SHP77 (cell line): ENCODE data around the gene AGER.
"Not testable (repeated sequence)": the region's sequence is repeated elsewhere in the genome, so short reads cannot be mapped to it uniquely, and the experiment has no call there.

Experiments
- DNase-seq, 2 experiments: peaks; one replicate each; lab custom pipeline; 2025; lab: John Stamatoyannopoulos, UW

AGER gene

DNA sequence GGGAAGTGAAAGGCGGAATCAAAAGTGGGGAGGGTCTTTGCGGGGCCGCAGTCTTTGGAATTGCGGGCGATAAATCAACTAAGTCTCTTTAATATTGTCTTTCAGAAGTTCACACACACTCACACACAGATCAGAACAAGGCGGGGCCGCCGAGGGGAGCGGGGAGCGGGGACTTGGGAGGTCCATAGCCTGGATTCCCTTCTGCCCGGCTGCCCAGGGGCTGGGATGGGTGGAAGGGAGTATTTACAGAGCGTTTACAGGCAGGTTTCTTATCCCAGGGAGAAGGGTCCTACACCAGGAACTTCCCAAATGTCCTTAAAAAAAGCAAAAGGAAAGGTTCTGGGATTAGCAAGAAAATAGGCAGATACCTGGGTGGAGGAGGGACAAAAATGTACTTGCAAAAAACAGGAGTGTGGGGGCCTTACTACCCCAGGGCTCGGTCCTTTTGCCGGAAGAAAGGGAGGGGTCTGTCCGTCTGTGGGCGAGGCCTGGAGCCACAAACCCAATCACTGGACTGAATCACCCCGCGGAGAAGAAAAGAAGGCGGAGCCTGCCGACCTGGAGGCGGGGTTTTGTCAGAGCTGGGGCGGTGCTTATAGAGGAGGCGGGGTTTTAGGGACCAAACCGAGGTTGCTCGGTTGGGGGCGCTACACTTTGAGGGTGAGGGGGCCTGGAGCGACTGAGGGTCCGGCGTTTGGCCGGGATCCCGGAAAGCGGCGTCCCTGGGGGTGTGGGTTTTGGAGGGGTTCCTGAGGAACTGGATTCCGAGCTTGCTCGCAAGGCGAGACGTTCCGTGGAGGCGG, 35.6 kb downstream of the AGER start:
- no peak for DNase-seq

DNA sequence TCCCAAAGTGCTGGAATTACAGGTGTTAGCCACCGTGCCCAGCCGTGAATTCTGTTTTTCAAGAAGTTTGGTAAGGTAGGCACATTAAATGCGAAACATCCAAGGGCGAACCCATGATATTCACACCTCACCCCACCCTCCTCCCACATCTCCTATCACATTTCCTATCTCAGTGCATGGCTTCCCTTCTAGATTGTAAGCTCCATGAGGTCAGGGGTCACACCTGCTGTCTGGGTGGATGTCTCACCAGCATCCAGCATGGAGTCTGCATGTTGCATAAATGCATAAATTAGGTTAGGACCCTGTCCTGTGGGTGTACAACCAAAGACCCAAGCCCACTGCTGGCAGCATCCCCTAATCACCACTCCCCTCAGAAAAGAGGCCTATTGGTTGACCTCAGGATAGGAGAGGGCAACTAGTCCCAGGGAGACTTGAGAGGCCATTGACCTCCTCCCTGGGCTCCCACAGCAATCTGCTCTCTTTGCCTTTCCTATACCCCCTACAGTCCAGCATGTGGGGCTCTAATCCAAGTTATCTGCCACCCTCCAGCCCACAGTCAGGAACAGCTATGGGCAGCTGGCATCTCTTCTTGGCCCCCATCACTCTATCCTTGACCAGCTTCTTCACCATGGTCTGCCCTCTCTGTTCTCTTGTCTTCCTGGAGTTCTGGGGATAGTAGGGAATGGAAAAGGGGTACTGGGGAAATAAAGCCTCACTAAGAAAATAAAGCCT, 36.5 kb downstream of the AGER start:
- no peak for DNase-seq

DNA sequence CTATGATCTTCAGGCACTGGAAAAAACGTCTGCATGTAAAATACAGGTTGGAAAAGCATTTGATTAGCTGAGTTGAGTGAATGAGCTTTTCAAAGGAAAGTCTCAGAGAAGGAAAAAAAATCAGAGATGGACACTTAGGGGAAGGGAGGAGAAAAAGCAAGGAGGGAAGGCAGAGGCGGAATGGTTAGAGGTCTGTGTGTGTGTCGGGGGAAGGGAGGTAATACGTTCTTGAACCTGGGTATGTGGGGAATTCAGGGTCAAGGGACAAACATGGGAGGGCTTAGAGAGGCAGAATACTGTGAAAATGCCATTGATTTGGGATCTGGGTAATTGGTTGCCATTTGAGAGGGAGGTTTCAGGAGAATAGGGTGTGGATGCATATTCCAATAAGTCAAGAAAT, 37.4 kb downstream of the AGER start:
- DNase-seq, result no peak

DNA sequence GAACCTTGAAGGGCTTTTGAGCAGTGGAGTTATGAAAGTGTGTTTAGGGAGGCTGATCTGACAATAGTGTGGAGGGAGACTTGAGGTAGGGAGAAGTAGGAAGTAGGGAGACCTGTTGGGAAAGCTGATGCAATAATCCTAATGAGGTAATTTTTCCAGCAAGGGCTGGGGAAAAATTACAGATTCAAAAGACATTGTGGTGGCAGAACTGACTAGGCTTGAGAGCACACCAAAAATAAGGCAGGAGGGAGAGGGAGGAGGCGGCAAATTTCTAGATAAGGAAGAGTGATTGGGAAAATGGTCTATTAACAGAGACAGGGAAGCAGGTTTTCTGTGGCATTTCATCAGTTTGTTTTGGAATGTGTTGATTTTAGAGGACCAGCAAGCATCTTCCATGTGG, 37.8 kb downstream of the AGER start:
- no peak for DNase-seq

DNA sequence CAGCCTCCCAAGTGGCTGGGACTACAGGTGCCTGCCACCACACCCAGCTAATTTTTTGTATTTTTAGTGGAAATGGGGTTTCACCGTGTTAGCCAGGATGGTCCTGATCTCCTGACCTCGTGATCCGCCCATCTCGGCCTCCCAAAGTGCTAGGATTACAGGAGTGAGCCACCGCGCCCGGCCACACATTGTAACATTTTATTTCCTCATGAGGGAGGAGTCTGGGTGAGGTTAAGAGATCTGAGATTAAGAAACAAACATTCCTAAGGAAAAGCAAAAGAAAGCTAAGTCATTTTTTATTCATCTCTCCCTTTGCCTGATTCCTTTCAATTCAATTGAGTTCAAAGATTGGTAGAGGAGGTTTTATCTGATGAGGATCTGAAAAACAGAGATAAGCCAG, 39.8 kb downstream of the AGER start:
- DNase-seq, result not testable (repeated sequence)

DNA sequence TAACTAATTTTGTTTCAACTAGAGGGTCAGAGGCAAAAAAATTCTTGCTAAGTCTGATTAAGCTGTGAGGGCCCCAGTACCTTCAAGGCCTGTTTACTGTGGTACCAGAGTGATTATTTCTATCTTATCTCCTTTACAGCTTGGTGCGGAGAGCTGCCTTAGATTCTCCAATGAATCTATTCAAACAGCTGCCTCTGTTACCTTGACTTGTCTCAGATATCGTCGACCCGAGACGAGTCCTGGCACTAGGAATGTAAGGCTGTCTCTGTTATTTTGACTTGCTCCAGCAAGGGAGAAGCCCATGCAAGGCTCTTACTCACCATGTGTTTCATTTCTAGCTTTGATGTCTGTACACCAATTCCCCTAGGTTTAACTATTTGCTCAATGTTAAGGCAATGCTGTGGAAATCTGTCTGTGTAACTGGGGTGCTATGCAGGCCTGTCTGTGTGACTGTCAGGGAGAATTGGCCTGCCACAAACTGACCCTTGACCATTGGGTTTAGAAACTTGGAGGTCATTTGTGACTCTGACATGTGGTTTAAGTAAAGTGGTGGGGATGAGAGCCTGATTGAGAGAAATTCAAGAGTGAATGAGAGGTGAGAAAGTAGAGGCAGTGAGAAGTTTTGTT, 43.5 kb downstream of the AGER start:
- no peak for DNase-seq

DNA sequence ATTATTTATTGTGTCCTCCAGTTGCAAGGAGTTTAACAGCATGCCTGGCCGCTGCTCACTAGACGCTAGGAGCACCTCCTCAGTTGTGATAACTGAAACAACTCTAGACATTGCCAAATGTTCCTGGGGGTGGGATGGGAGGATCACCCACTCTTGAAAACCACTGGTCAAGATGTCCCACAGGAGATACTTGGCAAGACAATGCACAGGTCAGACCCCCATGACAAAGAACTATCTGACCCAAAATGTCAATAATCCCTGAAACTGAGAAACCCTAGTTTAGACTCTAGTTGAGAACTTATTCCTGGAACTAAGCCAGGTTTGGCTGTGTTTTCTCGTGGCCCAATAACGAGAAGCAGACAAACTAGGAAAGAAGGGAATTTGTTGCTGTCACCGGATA, 44.5 kb downstream of the AGER start:
- DNase-seq, result no peak

DNA sequence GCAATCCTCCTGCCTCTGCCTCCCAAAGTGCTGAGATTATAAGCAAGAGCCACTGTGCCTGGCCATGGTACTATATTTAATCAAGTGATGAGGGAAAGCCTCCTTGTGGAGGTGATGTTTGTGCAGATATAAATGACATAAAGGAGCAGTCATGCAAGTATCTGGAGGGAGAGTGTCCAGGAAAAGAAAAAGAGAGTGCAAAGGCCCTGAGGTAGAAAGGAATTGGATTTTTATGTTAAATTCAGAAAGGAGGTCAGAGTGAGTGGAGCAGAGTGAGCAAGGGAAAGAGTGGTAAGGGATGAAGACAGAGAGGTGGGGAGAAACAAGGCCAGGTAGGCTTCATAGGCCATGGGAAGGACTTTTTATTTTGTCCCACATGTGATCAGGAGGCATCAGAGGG, 46.6 kb downstream of the AGER start:
- no peak for DNase-seq

DNA sequence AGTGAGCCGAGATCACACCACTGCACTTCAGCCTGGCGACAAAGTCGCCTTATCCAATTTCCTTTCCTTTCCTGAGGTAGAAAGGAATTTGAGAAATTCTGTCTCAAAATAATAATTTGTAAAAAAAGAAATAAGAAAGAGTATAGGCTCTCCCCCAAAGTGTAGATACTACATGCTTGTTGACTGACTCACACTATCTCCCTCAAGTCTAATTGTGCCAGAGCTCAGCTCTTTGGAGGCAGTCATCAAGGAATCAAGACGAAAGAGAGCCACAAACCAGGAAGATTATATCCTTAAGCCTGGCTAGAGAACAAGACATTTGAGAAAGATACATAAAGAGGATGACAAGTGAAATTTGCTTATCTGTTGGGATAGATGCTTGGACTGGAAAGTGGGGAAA, 50.3 kb downstream of the AGER start:
- DNase-seq, result no peak

DNA sequence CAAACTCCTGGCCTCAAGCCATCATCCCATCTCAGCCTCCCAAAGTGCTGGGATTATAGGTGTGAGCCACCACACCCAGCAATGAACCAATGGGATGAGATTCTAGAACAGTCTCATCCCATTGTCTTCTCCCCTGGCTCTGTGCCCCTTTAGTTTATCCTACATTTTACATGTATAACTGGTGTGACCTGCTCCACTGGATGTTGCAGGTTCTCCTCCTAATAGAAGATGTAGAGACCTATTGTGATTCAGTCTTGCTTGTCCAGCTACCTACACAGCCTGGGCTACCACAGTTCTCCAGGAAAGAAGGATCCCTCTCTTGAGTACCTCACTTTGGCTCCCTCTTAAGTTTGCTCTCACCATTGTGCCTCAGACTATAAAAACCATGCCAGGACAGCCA, 51.9 kb downstream of the AGER start:
- no peak for DNase-seq

DNA sequence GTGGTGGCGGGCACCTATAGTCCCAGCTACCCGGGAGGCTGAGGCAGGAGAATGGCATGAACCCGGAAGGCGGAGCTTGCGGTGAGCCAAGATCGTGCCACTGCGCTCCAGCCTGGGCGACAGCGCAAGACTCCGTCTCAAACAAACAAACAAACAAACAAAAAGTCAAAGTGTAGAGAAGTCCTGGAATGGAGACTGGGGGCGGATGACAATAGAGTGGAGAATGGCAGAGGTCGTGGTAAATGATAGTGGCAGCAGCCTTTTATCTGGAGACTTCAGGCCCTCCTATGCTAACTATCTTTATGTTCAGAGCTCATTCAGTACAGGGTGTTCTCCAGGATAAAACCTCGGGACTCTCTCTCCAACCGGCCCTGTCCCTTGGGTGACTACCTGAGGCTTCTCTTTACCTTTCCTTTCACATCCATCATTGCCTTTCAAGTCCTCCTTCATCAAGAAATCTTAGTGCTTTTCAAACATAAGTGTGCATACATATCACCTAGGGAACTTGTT, 52.6 kb downstream of the AGER start:
- no peak for DNase-seq
